ENCODE data around the gene RAPGEF6. TPM values are rescaled to one million over a fixed set of nuclear protein-coding genes. Genes with fewer than 3 reads are reported as not detected.

The RAPGEF6 gene
- total and polyA plus RNA-seq, 12 donors = 1.5 to 16.3 (median 10.9) TPM

- WGBS, 2 donors = 51 to 55% methylated on average over 6 of the region's 6 CpGs
- no peaks in the 10 kb centered on the region for H3K36me3 ChIP-seq
- peak overlapping the region in 7 of 10 donors; percentile 9 to 42 (median 32) for H3K4me3 ChIP-seq
- DNase-seq (no peak), ATAC-seq (peak in 5 of 8 donors; percentile 50 to 65 (median 60))
- H3K27me3 ChIP-seq = no peaks in the 10 kb centered on the region
- H3K4me1 ChIP-seq = peaks cover 0 to 59% (median 22%) of the 10 kb centered on the region in 9 donors
- intact Hi-C loops (cut with DNase I) = no loop called here
- H3K27ac ChIP-seq = peak overlapping the region in 6 of 10 donors; percentile 29 to 58 (median 44)
- TF ChIP-seq, protein P1, sequence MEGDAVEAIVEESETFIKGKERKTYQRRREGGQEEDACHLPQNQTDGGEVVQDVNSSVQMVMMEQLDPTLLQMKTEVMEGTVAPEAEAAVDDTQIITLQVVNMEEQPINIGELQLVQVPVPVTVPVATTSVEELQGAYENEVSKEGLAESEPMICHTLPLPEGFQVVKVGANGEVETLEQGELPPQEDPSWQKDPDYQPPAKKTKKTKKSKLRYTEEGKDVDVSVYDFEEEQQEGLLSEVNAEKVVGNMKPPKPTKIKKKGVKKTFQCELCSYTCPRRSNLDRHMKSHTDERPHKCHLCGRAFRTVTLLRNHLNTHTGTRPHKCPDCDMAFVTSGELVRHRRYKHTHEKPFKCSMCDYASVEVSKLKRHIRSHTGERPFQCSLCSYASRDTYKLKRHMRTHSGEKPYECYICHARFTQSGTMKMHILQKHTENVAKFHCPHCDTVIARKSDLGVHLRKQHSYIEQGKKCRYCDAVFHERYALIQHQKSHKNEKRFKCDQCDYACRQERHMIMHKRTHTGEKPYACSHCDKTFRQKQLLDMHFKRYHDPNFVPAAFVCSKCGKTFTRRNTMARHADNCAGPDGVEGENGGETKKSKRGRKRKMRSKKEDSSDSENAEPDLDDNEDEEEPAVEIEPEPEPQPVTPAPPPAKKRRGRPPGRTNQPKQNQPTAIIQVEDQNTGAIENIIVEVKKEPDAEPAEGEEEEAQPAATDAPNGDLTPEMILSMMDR (IDR thresholded peaks at IDR 0.05) = no peak
- H3K9me3 ChIP-seq = no peaks in the 10 kb centered on the region
Measured at GRCh38 chr5:131532031-131532640, 102.9 kb downstream of the RAPGEF6 start.

DNA sequence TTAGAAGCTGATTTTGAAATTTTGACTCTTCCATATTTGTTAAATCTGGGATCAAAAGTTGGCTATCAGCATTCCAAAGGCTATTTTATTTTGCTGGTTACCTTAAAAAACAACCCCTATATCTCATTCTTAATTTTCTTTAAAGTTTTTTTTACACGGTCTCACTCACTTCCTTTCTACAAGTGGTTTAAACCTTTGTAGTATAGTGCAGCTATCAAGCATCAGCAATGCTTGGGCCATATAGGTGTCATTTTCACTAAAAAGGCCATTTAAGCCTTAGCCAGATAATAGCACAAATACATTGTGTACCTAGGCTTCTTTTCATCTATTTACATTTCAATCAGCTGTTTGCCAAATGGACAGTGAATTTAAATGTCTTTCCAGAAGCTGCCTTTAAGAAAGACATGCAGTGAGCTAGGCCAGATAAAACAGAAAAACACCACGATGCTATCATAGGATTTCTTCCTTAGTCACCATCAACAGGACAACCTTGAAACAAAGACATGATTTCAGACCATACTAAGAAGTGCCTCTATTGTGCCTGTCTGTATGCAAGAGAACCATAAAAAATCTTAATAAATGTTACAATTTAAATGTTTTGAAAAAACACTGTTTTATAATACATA is 104.2 kb downstream of the RAPGEF6 start:
- Histone ChIP-seq H3K27ac (peak overlapping the region in 2 of 10 donors; percentile 42 to 45), H3K36me3 (no peaks in the 10 kb centered on the region), H3K4me3 (no peak overlapping the region), H3K27me3 (no peaks in the 10 kb centered on the region), H3K4me1 (peaks cover 0 to 59% (median 14%) of the 10 kb centered on the region in 9 donors), H3K9me3 (no peaks in the 10 kb centered on the region)
- ATAC-seq (no peak), DNase-seq (no peak)
- WGBS, 2 donors = 47 to 48% methylated on average over 2 of the region's 2 CpGs
- TF ChIP-seq, protein P1 (IDR thresholded peaks at IDR 0.05) = no peak
- intact Hi-C loops (cut with DNase I) = no loop called here

DNA sequence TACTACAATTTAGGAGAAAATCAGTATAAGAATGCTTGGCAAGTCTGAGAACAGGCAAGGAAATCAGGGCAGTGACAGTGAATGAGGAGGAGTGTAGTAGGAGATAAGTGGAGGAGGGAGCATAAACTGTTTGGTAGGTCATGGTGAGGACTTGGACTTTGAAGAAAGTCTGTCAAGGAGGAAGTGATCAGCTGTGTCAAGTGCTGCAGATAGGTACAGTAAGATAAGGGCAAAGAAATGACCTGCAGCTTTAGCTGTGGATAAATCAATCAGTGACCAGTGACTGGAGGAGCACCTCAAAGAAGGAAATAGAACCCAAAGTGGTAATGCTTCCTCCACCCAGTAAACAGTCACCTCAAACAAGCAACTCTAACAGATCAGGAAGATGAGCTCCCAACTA is 106.3 kb downstream of the RAPGEF6 start:
- TF ChIP-seq, protein P1 (IDR thresholded peaks at IDR 0.05) = no peak
- no peak overlapping the region for H3K4me3 ChIP-seq
- no peaks in the 10 kb centered on the region for H3K27me3 ChIP-seq
- no peaks in the 10 kb centered on the region for H3K9me3 ChIP-seq
- no peak overlapping the region for H3K27ac ChIP-seq
- peaks cover 0 to 67% (median 24%) of the 10 kb centered on the region in 9 donors for H3K4me1 ChIP-seq
- intact Hi-C loops (cut with DNase I) = no loop called here
- H3K36me3 ChIP-seq = no peaks in the 10 kb centered on the region
- ATAC-seq = no peak
- no peak for DNase-seq

DNA sequence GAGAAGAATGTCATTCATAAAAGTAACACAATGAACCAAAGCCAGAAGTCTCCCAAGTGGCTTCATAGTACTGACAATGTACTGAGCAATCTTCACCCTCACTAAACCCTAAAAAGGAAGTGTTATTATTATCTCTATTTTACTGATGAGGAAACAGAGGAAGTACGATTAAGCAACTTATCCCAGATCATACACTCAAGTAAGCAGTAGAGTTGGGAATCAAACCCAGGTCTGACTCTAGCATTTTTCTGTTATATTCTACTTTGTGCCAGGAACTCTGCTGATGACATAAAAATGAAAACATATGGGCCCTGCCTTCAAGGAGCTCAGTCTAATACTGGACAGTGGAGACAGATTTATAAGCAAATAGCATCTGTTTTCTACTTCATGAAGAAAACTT is 109.2 kb downstream of the RAPGEF6 start:
- no peak overlapping the region for H3K4me3 ChIP-seq
- DNase-seq = no peak
- TF ChIP-seq, protein P1 (IDR thresholded peaks at IDR 0.05) = no peak
- WGBS, 2 donors = 46 to 61% methylated on average over 1 of the region's 1 CpG
- peak in 2 of 8 donors; percentile 30 to 48 for ATAC-seq
- no peaks in the 10 kb centered on the region for H3K9me3 ChIP-seq
- peaks cover 0 to 5% (median 0%) of the 10 kb centered on the region in 9 donors for H3K36me3 ChIP-seq
- peak overlapping the region in 1 of 10 donors; percentile 59 for H3K27ac ChIP-seq
- peaks cover 0 to 52% (median 31%) of the 10 kb centered on the region in 9 donors for H3K4me1 ChIP-seq
- intact Hi-C loops (cut with DNase I) = no loop called here
- H3K27me3 ChIP-seq = no peaks in the 10 kb centered on the region

Measured in heart right ventricle (tissue), 16 donors.